HG02571 (cell line): ENCODE data around the gene RHEBL1.

Experiments
- ATAC-seq: cut with Tn5 transposase; IDR thresholded peaks from one replicate; pipeline ENCODE4 v1.9.1; 2021; ENCODE audit warnings: mild to moderate bottlenecking, moderate library complexity; ENCODE audit not compliant: unreplicated experiment

Gene RHEBL1

GRCh38 chr12:49038291-49038955 is 31.4 kb downstream of the RHEBL1 start:
- no peak for ATAC-seq

GRCh38 chr12:49037947-49038237 is 31.9 kb downstream of the RHEBL1 start:
- no peak for ATAC-seq

DNA sequence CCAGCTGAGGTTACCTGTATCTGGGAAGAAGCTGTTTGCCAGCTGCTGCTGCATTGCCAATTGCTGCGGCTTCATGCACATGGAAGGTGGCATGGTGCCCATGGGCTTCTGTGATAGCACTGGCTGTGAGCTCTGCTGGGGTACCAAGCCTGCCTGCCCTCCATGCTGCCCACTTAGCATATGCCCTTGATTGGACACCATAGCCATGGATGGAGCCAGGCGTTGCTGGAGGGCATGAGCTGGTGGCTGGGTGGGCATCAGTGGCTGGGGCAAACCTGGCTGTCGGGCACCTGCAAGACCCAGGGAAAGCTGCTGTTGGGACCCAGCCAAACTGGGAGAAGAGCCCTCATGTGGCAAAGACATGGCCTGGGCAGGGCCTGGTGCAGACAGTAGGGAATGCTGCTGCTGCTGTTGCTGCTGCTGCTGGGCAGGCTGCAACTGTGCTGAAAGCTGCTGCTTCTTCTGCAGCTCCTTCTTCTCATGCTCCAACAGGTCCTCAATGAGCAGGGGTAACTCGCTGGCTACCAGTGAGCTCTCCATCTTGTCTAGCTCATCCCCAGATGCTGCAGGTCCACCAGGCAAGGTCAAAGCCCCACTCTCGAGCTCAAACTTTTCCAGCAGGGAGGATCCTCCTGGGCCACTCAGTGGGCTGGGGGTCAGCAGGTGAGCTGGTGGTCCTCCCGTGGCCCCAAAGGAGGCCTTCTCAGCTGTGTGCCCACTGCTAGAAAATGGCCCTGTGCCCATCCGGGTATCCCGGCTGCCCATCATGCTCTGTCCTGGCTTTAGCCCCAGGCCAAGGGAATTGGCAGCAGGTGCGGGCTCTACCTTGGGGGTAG is 32.5 kb downstream of the RHEBL1 start:
- ATAC-seq = no peak

DNA sequence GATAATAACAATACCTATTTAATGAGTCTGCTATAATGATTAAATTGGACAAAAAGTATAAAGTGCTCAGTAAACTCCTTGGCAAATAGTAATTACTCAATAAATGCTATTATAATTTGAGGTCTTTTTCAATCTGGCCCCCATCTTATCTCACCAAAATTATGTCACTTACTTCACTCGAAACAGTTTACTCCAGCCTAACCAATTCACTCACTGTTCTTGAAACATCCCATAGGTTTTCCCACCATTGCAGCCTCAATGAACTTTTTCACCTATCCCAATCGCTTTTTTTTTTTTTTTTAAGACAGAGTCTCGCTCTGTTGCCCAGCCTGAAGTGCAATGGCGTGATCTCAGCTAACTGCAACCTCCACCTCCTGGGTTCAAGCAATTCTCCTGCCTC is 33.8 kb downstream of the RHEBL1 start:
- no peak for ATAC-seq

DNA sequence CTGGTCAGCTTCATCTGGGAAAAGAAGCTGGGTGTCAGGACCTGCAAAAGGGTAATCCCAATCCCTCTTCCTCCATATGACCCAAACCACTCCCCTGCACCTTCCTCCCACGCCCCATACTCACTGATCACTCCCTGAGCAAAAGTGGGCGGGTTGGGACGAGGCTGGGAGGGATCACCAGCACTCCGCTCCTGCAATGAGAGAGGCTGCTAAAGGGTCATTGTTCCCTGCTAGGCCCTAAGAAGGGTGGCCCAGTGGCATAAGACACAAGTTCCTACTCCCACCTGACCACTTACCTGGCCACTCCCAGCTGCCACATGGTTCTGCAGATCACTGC is 35.5 kb downstream of the RHEBL1 start:
- ATAC-seq = no peak

GRCh38 chr12:49033611-49034285 is 36.0 kb downstream of the RHEBL1 start:
- no peak for ATAC-seq

DNA sequence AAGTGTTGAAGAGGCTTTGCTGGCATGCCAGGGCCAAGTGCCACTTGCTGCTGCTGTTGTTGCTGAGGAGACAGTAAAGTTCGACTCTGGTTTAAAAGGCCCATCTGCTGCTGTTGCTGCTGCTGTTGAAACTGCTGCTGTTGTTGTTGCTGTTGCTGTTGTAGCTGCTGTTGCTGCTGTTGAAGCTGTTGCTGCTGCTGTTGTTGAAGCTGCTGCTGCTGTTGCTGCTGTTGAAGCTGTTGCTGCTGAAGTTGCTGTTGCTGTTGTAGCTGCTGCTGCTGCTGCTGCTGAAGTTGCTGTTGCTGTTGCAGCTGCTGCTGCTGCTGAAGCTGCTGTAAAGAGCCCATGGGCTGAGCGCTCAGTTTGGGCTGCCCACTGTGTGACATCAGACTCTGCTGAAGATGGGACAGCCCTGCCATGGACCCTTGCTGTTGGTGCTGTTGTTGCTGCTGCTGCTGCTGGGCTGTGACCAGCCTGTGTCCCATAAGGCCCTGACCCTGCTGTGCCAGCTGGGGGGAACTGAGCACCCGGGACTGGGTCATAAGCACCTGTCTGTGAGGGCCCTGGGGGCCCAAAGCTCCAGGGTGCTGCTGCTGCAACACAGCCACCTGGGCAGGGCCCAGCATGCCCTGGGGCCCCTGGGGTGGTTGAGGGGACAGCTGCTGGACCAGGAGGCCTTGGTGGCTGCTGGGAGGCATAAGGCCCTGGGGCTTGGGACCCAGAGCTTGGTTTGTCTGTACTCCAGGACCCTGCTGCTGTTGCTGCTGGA is 36.9 kb downstream of the RHEBL1 start:
- no peak for ATAC-seq

- no peak for ATAC-seq
Observed at GRCh38 chr12:49032276-49032675, 37.5 kb downstream of the RHEBL1 start.

DNA sequence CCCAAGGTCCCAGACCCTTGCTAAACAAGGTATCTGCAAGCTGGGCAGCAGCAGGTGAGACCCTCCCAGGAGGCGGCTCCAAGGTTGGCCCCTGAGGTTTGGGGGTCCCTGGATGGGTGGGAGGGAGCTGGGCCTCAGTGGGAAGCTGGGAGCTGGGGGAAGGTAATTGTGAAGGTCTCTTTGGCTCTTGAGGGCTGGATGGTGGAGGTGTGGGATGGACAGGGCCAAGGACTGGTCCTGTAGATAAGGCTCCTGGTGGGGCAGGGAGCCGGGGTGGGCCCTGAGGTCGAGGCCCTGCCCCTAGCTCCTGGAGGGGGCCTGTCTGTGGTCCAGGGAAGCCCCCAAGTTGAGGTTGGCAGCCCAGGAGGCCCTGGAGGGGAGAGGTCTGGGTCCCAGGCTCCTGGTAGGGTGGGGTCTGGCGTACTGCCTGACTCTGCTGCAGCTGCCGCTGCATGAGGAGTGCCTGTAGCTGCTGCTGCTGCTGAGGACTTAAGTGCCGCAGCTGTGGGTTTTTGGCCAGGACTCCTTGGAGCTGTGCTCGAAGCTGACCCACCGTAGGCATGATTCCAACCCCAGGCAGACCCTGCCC is 38.1 kb downstream of the RHEBL1 start:
- ATAC-seq = no peak

DNA sequence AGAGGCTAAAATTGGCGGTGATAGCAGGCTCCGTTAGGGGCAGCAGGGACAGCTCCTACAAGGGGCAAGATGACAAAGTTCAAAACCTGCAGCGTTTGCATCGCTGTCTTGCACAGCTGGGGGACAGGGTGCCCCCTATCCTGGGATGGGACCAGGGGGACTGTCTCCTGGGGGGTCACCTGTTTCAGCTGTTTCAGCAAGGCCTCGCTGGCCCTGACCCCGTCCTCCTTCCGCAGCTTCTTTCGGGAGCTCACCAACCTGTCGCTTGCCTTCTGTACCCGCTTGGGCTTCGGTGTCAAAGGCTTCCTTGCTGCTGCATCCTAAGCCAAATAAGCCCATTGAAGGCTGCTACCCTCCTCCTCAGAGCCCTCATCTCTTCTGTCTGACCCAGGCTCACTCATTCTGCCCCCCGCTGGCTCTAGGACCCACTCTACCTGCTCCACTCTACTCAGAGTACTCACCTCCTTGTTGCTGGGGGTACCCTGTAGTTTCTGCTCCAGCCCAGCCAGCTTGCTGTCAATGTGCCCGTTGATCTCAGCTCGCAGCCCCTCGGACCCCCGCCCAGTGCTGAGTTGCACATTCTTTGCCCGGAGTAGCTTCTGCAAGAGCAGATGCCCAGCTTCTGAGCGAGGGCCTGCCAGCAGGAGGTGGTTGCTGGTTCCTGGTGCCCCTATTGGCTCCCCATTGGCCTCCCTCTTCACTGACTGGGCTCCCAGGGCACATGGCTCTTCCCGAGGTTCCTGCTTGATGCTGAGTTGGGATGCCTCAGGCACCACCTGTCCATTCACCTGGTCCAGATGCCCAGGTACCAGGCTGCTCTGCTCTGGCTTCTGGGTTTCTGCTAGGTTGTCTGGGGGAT is 38.8 kb downstream of the RHEBL1 start:
- no peak for ATAC-seq

DNA sequence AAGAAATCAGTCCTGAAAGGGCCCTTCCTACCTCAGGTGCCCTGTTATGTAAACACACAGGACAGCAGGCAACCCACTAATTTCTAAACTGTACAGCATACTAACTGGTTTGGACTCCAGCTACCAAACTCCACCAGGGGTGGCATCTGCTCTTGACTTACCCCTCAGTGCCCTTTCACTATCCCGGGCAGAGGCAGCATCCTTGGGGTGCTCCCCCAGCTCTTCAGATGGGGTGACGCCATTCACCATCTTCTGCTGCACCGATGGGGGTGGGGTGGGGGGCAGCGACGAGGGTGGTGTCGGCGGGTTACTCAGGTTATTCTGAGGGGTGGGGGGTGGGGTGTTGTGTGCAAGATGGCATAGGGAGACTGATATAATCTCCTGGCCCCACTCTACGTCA is 39.7 kb downstream of the RHEBL1 start:
- no peak for ATAC-seq

GRCh38 chr12:49028666-49029275 is 41.0 kb downstream of the RHEBL1 start:
- ATAC-seq = no peak

- ATAC-seq = no peak
Observed at GRCh38 chr12:49027846-49028555, 41.8 kb downstream of the RHEBL1 start.

DNA sequence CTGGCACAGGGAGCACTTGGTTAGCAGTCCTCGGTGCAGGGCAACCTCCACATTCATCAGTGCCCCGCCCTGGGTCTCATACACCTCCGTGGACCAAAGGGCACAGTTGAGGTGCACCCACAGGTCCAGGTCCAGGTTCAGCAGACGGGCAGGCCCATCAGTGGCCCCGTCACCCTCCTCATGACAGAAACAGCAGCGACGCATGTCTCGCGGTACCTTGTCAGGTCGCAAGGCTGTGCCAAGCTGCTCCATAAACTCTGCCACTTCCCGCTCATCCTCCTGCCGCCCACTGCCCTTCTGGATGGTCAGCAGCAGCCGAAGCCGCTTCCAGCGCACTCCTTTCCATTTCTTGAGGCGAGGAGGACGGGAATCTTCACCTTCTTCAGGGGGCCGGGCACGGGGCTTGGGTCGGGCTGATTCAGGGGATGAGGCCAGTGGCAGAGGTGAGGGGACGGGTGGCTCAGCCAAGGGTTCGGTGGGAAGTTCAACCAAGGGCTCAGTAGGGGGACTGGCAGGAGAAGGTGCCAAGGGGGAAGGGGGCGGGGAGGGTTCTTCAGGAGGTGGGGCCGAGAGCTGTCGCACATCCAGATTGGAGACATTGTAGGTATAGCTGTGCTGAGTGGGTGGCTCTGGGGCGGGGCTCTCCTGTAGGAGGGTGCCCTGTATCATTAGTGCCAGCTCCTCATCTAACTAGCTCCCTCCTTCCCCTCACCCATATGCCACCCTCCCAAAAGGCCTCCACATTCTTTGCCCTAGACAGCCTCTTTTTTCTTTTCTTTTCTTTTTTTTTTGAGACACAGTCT is 42.9 kb downstream of the RHEBL1 start:
- ATAC-seq = no peak

DNA sequence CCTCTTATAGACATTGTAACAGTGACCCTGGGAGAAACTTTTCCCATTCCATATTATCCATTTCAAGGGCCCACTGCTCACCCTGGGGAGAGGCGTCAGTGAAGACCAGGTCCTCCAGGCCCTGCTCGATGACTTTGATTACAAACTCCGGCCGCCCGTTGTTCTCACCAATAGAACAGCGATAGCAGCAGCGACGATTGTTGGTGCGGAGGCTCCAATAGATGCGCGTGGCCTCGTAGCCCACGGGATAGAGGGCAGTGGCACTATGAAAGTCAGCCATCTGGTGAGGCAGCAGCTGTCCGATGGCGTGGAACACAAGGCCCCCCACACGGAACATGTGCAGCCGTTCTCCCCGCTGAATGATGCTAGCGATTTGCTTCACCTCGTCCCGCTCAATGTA is 43.7 kb downstream of the RHEBL1 start:
- no peak for ATAC-seq

GRCh38 chr12:49025463-49025862 is 44.3 kb downstream of the RHEBL1 start:
- ATAC-seq = no peak

DNA sequence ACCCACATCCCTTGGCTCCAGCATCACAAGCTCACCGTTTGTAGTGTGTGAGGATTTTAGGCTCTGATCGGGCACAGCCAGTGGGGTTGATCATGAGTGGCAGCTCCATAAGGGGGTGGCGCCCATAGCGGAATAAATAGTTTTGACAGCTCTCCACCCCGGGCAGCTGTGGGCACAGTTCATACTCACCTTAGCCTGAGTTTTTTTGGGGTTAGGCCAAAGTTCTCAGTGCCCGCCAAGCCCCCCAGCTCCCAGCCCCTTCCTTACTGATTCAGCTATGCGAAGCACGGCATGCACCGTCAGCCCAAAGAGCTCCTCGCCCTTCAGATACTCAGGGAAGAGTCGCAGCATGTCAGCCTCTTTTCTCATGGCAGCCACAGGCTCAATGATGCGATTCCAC is 45.2 kb downstream of the RHEBL1 start:
- ATAC-seq = no peak

DNA sequence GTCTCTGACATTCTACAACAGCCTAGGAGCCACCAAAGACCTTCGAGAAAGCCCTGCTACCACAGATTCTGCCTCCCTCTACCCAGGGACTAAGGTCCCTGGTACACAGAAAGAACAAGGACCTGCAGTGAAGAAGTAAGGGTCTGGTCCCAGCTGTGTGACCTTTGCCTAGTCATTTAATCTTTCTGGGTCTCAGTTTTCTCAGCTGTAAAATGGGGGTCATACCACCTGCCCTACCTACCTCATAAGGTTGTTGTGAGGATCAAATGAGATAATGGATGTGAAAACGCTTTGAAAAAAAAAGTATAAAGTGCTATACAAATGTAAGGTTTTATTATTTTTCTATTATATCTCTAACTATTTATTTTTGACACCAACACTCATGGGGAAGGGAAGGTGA is 46.0 kb downstream of the RHEBL1 start:
- ATAC-seq = no peak
